Kidney capillary endothelial cell (primary cell): Measurements from ENCODE around the gene ZGPAT.
"Not testable (repeated sequence)": the region's sequence is repeated elsewhere in the genome, so short reads cannot be mapped to it uniquely, and the experiment has no call there.

Experiments
- DNase-seq: peaks from one replicate; pipeline ENCODE4 v3.0.0-alpha.2; 2018; ENCODE audit warnings: low spot score

Gene ZGPAT

DNA sequence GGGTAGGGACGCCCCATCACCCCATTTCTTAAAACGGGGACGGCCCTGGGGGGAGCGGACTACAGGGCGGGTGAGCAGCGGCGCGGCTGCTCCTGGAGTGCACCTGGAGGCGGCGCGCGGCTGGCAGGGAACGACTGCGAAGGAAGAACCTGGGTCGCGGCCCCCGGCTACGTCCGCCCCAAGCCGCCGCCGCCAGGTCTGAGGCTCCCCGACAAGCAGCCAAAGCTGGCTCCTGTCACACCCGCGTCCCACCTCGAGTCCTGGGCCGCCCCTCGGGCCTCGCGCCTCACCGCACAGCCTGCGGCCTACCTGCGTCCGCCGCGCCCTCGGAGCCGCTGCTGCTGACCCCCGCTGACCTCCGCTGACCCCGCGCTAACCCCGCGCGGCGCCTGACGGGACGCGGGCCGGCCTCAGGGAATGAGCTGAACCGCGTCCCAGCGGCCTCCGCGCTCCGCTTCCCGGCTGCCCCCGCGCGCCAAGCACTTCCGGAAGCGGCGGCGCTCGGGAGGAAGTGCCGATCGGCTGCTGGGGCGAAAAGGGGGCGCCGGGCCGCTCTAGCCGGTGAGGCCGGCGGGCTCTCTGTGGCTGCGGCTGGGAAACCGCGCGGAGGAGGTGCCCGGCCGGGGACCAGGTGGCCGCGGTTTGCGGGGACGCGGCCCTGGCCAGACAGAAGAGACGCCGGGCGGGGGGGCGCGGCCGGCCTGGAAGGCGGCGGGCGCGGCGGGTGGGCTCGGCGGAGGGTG is at the start of gene ZGPAT, which contains the start of gene ARFRP1:
Gene ZGPAT (plus strand): TSS at position 482 of the 743 bp plus-strand sequence. CDS start 542 bp downstream, outside the sequence.
Gene ARFRP1 (minus strand): TSS at position 419 of the 743 bp plus-strand sequence. CDS start 885 bp downstream, outside the sequence.
- DNase-seq = peak; percentile 76

DNA sequence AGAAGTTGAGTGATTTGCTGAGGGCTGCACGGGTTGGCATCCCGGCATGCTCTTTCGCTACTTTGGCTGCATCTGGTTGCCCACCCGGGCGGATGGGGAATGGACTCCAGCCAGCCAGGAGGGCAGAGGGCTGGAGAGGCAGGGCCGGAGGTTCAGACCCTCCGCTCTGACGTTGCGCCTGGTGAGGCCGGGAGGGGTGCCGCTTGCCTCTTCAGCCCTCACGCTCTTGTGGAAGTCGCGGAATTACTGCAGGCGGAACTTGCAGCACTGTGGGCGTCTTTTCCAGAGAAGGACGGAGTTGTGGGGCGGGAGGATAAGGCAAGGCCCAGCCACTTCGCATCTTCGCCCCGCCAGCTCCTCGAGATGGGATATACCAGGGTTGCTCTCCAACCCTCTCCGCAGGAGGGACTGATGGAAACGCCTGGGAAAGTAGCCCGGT is 49.1 kb upstream of the ZGPAT start:
- no peak for DNase-seq

- no peak for DNase-seq
Observed at GRCh38 chr20:63659370-63659769, 48.5 kb upstream of the ZGPAT start.

GRCh38 chr20:63660174-63660573 is 47.7 kb upstream of the ZGPAT start:
- DNase-seq = not testable (repeated sequence)

- DNase-seq = no peak
Observed at GRCh38 chr20:63660622-63661021, 47.2 kb upstream of the ZGPAT start.

DNA sequence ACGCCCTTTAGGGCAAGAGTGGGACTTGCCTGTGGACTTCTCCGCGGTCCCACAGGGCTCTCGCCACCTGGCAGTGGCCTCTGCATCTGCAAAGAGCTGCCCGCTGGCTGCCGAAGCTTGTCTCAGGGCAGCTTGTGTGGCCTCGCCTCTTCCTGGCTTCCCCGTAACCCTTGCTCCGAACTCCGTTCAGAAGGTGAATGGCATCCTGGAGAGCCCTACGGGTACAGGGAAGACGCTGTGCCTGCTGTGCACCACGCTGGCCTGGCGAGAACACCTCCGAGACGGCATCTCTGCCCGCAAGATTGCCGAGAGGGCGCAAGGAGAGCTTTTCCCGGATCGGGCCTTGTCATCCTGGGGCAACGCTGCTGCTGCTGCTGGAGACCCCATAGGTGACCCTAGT is 46.7 kb upstream of the ZGPAT start:
- no peak for DNase-seq

DNA sequence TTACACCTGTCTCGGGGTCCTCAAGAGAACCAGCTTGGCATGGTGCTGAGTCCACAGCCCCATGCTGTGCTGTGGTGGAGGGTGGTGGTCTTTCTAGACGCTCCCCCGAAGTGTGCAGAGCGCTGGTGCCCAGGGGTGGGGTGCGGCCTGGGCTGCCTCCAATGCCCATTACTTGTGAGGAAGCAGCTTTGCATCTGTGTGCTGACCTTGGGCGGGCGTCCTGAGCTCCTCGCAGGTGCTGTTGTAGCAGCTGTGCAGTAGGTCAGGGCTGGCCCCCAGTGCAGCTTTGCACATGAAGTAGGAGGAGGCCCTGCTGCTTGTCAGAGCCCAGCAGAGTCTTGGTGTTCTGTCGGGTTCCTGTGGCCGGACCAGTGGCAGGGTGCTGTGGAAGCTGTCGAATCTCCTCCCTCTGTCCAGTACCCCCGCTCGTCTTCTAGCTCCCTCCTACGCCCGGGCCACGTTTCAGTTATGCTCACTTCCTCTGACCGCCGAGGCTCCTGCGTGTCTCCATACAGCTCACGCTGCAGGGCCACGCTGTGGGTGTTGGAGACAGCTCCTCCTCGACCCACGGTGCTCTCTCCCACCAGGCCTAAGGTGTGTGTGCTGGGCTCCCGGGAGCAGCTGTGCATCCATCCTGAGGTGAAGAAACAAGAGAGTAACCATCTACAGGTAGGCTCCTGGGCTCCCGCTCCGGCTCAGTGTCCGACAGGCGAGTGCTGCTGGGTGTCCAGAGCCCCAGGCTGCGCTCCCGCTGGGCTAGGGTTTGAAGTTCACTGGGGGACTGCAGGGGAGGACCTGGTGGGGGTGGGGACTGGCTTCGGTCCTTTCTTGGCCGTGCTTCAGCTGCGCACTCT is 45.7 kb upstream of the ZGPAT start:
- DNase-seq = no peak

DNA sequence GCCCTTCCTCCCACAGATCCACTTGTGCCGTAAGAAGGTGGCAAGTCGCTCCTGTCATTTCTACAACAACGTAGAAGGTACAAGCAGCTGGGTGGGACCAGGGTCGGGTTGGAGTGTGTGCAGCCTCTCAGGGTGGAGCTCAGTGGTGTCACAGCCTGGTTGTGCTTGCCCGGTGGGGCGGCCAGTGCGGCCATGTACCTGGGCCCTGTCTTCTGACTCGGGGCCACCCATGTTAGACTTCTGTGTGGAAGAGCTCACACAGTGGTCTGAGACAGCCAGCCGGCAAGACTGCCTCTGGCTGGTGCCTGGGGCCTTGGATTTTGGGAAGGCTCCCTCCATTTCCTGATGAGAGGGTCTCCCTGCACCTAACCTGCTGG is 45.0 kb upstream of the ZGPAT start:
- DNase-seq = no peak

DNA sequence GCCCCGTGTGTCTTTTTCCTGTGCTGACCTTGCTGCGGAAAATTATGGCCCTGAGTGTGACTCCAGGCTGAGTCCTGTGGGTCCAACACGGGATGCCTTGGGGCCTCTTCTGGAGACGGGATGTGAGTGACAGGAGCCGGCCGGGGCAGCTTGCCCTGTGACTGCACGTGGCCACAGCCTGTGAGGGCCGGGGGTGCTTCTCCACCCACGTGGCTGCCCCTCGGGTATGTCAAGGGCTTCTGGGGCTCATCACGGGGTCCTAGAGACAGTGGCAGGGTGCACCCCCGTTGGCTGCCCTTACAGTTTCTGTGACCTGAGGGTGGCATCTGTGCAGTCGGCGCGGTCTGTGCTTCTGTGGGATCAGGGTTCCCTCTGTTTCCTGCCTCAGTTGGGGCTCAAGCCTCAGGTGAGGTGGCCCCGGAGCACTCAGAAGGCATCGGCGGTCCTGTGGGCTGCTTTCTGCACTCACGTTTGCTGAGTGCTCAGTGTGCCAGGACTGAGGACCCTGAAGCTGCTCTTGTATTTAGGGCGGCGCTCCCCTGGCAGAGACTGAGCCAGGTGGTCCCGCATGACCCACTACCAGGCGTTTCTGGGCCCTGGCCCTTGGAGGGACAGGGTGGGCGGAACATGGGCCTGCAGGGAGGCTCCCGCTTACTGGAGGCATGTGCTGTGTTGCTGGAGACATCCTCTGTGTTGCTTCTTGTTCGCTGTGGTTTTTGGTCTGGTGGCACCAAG is 44.3 kb upstream of the ZGPAT start:
- DNase-seq = no peak

GRCh38 chr20:63664143-63664851 is 43.5 kb upstream of the ZGPAT start:
- DNase-seq = no peak

DNA sequence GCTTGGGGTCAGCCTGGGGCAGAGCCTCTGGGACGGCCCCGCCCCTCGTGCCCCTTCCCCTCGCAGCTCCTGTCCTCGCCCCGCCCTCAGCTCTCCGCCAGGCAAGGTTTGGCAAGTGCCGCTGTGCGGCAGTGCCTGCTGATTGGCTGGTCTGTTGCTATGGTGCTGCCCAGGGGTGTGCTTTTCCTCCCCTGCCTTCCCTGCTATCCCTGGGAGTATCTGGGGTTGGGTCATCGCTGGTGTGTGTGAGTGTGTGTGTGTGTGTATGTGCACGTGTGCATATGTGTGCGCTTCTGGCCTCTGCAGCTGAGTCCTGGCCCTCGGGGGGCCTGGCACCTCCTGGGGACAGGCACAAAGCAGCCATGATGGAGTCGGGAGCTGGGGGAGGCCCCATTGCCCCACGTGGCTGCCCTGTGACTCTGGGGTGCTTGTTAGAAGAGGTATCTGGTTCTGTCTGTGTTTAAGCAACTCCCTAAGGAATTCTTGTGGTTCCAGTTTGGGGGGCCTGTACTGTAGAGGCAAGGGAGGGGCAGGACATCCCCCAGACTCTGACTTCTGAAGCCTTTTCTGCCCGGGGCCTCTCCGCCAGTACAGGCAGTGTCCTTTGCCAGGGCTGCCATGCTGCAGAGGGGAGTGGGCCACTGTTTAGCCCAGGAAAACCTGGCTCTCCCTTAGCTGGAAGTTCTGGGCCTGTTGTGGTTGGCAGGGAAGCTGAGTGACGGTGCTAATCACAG is 42.8 kb upstream of the ZGPAT start:
- no peak for DNase-seq

- DNase-seq = no peak
Observed at GRCh38 chr20:63665708-63666107, 42.1 kb upstream of the ZGPAT start.

DNA sequence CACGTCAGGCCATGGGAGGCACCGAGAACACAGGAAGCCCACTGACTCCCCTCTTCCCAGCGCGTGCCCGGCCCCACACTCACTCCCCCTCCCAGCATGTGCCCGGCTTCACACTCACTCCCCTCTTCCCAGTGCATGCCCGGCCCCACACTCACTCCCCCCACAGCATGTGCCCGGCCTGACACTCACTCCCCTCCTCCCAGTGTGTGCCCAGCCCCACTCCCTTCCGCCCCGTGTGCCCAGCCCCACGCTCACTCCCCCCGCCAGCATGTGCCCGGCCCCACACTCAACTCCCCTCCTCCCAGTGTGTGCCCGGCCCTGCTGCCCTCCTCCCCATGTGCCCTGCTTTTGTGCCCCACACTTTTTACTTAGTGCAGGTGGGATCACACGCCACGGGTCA is 40.0 kb upstream of the ZGPAT start:
- no peak for DNase-seq

DNA sequence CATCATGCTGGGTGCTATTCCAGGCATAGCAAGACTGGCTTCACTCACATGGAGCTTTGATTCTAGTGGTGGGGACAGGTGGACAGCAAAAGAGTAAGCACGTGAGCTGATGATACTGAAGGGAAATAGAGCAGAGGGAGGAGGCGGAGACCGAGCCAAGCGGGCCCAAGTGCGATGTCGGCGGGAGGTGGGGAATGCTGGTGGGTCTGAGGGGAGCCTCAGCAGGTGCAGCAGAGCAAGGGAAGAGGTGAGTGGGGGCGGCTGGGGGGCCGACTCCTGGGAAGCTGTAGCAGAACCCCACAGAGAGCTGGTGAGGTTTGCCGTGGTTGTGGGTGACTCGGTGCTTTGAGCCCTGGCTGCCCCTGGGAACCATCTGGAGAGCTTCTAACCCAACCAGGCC is 39.5 kb upstream of the ZGPAT start:
- DNase-seq = no peak

- DNase-seq = not testable (repeated sequence)
Observed at GRCh38 chr20:63671695-63672094, 36.1 kb upstream of the ZGPAT start.

DNA sequence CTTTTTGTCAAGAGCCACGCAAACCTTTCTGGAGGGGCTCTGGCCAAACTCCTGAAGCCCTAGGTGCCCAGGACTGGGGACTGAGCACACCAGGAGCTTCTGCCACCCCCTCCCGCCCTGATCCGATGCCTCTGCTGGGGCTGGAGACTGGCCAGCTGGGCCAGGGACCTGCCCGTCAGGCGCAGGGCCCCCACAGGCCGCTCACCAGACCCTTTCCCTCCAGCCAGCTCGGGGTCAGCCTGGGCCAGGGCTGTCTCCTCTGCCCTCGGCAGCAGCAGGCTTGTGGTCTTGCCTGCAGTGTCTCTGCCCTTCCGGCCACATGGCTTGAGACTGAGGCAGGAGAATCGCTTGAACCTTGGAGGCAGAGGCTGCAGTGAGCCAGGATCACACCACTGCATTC is 35.2 kb upstream of the ZGPAT start:
- no peak for DNase-seq

DNA sequence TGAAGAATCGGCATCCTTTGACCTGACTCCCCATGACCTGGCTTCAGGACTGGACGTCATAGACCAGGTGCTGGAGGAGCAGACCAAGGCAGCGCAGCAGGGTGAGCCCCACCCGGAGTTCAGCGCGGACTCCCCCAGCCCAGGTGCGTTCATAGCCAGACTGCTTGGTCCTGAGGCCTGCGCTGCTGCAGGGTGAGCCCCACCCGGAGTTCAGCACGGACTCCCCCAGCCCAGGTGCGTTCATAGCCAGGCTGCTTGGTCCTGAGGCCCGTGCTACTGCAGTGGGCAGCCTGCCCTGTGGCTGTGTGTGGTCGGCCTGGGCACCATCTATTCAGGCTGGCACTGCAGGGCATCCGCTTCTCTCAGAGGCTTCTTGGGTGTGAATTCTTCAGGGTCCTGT is 33.9 kb upstream of the ZGPAT start:
- no peak for DNase-seq

DNA sequence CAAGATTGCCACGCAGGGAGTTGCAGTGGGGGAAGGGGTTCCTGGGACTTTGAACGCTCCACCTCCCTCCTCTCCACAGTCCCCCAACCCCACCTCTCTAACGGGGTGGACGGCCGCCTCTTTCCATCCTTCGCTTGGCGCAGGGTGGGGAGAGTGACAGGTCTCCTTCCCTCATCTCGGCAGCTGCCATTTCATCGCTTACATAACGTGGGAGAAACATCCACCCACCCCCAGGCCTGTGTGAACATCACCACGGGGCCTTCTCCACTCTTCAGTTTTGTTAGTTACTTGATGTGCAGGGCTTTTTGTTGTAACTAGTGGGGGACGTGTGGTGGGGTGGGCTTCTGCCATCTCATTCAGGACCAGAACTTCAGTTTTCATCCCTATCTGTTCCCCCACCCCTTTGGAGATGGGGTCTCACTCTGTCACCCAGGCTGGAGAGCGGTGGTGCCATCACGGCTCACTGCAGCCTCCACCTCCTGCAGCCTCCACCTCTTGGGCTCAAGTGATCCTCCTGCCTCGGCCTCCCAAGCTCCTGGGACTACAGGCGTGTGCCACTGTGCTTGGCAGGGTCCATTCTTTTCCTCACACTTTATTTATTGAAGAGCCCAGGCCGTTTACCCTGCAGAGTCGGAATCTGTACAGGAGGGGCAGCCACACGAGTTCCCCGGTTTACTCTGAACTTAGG is 32.0 kb upstream of the ZGPAT start:
- DNase-seq = no peak

GRCh38 chr20:63678071-63678470 is 29.8 kb upstream of the ZGPAT start:
- DNase-seq = no peak

DNA sequence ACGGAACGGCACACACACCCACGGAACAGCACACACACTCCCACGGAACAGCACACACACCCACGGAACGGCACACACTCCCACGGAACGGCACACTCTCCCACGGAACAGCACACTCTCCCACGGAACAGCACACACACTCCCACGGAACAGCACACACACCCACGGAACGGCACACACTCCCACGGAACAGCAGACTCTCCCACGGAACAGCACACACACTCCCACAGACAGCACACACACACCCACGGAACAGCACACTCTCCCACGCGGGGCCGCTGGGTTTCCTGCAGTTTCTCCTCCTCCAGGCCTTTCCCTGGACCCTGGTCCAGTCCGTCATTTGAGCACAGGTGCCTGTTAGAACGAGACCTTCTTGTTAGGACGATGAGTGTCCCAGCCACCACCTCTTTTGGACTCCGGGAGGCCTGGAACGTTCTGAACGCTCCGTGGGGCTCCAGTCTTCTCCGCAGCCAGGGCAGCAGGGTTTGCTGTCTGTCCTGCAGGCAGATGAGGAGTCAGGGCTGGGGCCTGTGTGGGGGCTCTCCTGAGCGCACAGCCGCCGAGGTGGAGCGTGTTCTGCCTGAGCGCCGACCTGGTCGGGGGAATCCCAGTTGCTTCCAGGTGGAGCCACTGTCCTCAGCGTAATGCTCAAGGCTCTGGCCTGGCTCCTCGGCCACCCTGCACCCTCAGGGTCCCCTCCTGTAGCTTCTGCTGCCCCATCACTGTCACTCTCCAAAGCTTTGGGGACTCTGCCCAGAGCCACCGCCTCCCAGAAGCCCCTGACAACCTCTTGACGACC is 29.0 kb upstream of the ZGPAT start:
- no peak for DNase-seq
